AG20443 (cell line): ENCODE results near the gene SSUH2.

ENCODE experiments used
- DNase-seq: peaks from one replicate; pipeline ENCODE4 v3.0.0; 2012; ENCODE audit warnings: low spot score, mixed read lengths

SSUH2 gene

GRCh38 chr3:8608791-8609467 is 35.7 kb downstream of the SSUH2 start:
- DNase-seq = no peak

DNA sequence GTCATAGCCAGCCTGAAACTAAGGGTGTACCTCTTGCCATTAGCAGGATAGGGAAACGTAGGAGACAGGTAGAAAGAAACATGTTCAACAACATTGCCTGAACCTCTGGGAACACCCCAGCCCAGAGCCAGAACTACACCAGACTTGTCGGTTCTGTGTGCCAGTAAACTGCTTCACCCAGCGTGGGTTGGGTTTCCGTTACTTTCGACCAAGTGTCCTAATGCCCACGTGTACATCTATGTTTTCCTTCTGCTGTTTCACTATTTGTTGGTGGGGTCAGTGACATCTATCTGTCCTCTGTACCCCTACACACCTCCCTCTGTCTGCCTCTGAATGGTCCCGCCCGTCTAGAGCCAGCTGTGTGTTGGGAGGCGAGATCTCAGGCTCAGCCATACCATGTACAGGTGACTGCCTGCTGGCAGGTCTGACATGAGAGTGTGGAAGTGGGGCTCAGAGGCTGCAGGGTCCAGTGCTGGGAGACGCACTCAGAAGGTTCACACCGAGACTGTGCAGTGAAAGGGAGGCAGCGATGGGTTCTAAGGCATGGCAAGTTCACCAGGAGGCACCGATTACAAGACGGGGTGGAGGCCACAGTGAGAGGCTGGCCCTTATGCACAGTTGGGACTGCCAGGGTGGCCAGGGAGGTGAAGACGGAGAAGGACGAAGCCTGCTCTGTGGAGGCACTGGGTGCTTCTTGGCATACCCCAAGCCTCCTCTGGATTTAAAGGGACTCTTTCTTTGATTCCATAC is 36.4 kb downstream of the SSUH2 start:
- no peak for DNase-seq

- DNase-seq = peak; percentile 77
These were observed 37.2 kb downstream of the SSUH2 start for GRCh38 chr3:8607234-8608040.

- no peak for DNase-seq
These were observed 37.8 kb downstream of the SSUH2 start for GRCh38 chr3:8606701-8607231.

DNA sequence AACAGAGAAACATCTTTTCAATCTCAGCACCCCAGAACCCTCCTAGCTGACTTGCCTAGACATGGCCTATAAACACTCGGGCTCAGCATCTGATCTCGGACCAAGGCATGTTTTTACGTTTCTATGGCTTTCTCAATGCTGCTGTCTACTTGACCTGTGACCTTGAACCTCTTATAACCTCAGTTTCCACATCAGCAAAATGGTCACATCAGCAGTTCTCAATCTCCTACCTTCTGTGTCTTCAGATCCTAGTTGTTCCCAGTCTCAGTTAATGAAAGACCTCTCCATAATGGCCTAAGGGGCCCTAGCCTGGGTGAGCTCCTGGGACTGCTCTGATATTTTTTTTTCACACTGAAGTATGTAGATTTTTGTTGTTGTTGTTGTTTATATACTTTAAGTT is 39.6 kb downstream of the SSUH2 start:
- no peak for DNase-seq

GRCh38 chr3:8604006-8604405 is 40.6 kb downstream of the SSUH2 start:
- no peak for DNase-seq

DNA sequence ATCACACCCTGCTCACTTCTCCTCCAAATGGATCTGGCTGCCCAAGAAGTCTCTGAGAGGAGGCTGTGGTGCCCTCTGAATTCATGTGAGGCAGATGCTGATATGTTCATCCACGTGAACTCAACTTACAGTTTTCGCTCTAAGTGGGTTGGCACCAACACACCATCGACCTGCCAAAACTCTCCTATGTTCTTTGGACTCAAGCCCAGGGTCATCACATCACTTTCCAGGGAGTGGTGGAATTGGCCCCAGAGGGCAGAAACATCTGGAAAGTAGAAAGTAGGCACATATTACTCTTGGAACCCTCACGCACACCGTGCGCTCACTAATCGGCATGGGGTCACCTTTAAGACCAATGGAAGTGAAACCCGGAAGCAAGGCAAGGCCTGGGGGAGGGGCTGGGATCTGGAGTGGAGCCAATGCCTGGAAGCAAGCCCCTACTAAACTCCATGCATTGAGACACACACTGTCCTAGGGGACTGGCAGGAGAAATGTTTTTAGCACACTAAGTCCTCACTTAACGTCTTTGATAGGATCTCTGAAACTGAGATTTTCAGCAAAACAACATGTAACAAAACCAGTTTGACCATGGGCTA is 41.4 kb downstream of the SSUH2 start:
- no peak for DNase-seq

- DNase-seq = no peak
These were observed 44.1 kb downstream of the SSUH2 start for GRCh38 chr3:8600457-8600856.

DNA sequence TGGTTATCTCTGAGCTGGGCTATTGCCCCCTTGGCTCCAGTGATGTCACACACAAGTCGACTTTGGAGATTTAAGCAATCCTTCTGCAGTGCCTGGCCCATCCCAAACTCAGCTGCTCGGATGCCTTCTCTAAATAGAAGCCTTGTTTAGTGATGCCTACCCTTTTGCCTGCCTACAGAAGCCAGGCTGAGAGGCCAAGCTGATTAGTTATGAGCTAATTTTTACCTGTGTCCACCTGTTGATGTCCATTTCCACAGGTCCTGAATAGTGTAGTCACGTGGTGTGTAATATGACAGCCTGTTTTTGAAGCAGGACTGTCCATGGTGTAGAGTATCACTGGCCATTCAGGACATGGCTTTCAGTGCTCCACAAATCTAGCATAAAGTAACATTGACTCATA is 45.5 kb downstream of the SSUH2 start:
- no peak for DNase-seq

DNA sequence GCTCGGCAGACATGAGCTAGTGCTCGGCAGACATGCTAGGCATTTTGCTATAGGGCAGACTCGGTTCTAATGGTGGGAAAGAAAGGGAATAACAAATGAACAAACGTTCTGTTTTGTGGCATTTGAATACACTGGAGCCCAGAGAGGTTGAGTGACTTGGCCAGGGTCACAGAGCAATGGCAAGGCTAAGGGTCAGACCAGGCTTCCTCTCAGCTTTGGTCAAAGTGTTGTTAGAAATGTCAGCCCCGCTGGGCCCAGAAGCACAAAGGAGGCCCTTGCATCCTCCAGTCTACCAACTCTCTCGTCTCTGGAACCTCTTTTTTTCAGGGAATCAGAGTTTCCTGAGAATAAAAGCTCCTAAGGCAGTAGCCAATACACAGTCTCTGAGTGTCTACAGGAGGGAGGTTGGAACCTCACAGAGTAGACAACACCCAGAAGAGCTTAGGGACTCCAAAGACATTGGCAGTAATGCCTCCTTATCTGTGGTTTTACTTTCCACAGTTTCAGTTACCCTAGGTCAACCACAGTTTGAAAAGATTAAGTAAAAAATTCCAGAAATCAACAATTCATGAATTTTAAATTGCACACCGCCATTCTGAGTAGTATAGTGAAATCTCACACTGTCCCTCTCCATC is 47.3 kb downstream of the SSUH2 start:
- no peak for DNase-seq

GRCh38 chr3:8596321-8597218 is 48.0 kb downstream of the SSUH2 start:
- DNase-seq = no peak

GRCh38 chr3:8595695-8596115 is 48.9 kb downstream of the SSUH2 start:
- no peak for DNase-seq

DNA sequence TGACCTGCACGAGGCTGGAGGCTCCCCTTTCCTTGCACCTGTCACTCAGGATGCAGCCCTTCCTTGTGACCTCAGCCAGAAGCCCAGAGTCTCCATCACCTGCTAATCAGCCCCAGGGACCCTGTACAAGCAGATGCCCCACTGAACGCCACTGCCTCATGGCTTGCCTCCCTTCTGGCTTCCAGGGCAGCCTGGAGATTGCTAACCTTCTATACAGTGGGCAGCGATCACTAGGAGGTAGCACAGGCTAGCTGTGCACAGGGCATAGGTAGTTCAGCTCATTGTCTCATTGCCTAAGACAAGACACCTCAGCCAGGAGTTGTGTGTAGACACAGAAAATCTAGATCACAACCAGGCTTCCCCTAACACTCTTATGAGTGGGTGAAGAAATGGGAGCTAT is 49.3 kb downstream of the SSUH2 start:
- DNase-seq = no peak

DNA sequence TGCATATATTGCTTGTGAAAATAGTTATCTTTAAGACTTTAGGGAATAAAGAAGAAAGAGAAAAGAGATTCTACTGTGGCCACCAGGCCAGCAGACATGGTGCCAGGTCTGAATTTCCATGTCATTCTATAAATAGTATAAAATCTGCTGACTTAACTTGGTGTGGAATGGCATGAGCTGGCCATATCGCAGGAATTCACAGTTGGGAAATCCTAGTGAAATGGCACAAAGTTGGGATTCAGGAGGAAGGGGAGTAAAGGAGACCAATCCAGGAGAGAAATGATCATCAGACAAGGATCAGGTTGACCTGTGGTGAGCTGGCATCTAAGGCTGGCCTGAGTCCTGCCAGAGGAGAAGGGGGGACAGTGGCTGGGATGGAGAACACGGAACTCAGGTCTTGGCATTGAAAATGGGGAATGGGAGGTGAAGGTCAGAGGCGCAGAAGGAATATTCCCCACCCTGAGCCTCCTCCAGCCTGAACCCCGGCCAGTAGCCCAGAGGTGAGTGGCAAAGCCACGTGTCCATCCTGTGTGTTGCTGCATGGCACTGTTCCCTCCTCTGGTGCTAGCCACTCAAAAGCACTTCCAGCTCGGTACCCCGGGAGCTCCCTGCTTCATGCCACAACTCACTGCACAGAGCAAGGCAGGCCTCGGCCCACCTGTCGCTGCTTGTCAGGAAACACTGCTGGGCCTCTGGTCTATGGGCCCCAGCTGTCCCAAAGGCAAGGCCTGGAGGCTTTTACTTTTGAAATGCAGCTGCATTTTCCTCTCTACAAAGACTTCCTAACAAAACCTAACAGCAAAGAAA is 51.4 kb downstream of the SSUH2 start:
- DNase-seq = peak; percentile 63

DNA sequence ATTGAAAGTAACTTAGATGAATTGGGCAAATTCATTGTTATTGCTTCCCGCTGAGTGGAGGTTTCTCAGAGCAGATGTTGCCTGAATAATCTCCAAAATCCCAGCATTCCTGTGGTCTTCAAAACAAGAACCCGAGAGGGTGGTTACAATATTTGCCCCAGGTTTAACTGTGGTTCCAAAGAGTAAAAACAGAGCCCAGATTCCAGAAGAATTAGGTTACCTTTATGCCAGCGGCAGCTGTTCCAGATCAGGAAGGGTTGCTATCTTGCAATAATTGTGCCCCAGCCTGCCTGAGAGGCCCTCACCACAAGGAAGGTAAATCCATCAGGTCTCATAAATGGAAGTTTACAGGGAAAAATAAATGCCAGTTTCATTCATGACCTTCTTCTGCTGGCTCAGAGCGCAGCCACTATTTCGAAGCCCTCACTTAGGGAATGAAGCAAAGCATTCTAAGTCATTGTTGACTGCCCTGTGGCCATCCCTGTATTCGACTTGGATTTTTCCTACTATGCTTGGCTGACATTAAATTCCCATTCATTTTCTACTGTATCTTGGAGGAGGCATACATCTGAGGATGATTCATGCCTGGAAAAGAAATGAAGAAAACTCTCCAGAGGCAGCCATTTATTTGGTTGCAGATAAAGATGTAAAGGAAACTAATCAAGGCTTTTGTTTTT is 54.6 kb downstream of the SSUH2 start:
- peak; percentile 59 for DNase-seq

- no peak for DNase-seq
These were observed 59.9 kb downstream of the SSUH2 start for GRCh38 chr3:8584661-8585060.

- DNase-seq = no peak
These were observed 62.7 kb downstream of the SSUH2 start for GRCh38 chr3:8581806-8582445.

- DNase-seq = no peak
These were observed 63.2 kb downstream of the SSUH2 start for GRCh38 chr3:8581373-8581772.

DNA sequence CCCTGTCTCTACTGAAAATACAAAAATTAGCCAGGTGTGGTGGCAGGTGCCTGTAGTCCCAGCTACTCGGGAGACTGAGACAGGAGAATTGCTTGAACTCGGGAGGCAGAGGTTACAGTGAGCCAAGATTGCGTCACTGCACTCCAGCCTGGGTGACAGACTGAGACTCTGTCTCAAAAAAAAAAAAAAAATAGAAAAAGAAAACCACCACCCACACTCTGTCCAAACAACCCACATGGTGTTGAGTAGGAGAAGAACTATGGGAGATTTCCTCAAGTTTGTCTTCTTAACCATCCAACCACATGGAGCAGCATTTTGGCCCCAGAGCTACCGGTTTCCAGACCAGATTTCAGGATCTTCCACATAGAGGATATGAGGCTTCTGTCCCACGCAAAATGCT is 64.2 kb downstream of the SSUH2 start:
- DNase-seq = peak; percentile 34
